ENCODE data around the gene C5orf52.
"Not testable (repeated sequence)": the region's sequence is repeated elsewhere in the genome, so short reads cannot be mapped to it uniquely, and the experiment has no call there.

GRCh38 chr5:157696154-157696553 lies 24.8 kb downstream of the C5orf52 start:
- TF ChIP-seq LEF1 (IDR thresholded peaks at IDR 0.05; ENCODE audit: borderline replicate concordance); SUZ12 (IDR thresholded peaks at IDR 0.05); TARDBP (IDR thresholded peaks at IDR 0.05); HDGF (IDR thresholded peaks at IDR 0.05; ENCODE audit: borderline replicate concordance): not testable (repeated sequence)
